HCT116 (cell line): ENCODE measurements around the gene COMMD1. TPM values are rescaled to one million over a fixed set of nuclear protein-coding genes. Genes with fewer than 3 reads are reported as not detected.

Experiments used
- ATAC-seq: fragments of 200-7000 bp; cut with Tn5 transposase; 2 replicates; pipeline ENCODE4 v1.9.1; 2020; ENCODE audit warnings: mild to moderate bottlenecking, moderate library complexity
- BruUV-seq: library from RNA; stranded (reverse); fragments of 400-500 nt; replicated peaks from 2 replicates; lab custom pipeline; 2021; lab: Mats Ljungman, UMichigan
- CTCF ChIA-PET: fragments of 300-600 bp; sonication (Branson Sonifier 250); formaldehyde crosslinking; loops from one replicate; lab custom pipeline; 2021; ENCODE audit warnings: antibody characterized with exemption; lab: Charles Lee
- POLR2A ChIA-PET: fragments of 300-600, 350-600 bp; sonication (Branson Sonifier 250); formaldehyde crosslinking; loops from one replicate; lab custom pipeline; 2021; ENCODE audit warnings: antibody characterized with exemption; lab: Charles Lee
- RAD21 ChIA-PET, 2 experiments: fragments of 300-600 bp; sonication (Branson Sonifier 250); formaldehyde crosslinking; loops; one replicate each; lab custom pipeline; 2023; ENCODE audit warnings: low total read pairs in 2 of 2; ENCODE audit not compliant: uncharacterized antibody in 2 of 2, unreplicated experiment in 2 of 2, low non-redundant PET in 1 of 2; lab: Charles Lee
- DNase-seq: peaks from one replicate; pipeline ENCODE4 v3.0.0-alpha.2; 2010; ENCODE audit warnings: low read depth, low spot score
- H2AFZ ChIP-seq: fragments of 200-600 bp; shearing (Covaris generic), sonication (generic); 2 replicates; pipeline ENCODE4 v1.6.1; 2017; ENCODE audit warnings: low read depth, mixed run types, mixed read lengths, antibody characterized with exemption, low read length; ENCODE audit not compliant: poor library complexity, severe bottlenecking
- H3K27ac ChIP-seq: 2 replicates; pipeline ENCODE4 v1.5.1; 2012; ENCODE audit warnings: low read depth, low read length
- H3K27me3 ChIP-seq: fragments of 200-600 bp; sonication (generic); 2 replicates; pipeline ENCODE4 v1.6.1; 2016; ENCODE audit warnings: mixed run types, low read length, mixed read lengths; ENCODE audit not compliant: insufficient read depth
- H3K36me3 ChIP-seq, 2 experiments: fragments of 200-500 bp in 1 of 2; fragments of 200-600 bp in 1 of 2; sonication (Bioruptor generic) in 1 of 2; sonication (generic) in 1 of 2; 2 replicates each; pipeline versions ENCODE4 v1.5.1 to v1.6.1; 2014 to 2016; ENCODE audit warnings: low read length in 2 of 2, inconsistent platforms in 1 of 2, mixed read lengths in 1 of 2, mixed run types in 1 of 2; ENCODE audit not compliant: insufficient read depth in 2 of 2, control insufficient read depth in 1 of 2
- H3K4me1 ChIP-seq, 2 experiments: fragments of 200-600 bp in 1 of 2; sonication (generic) in 1 of 2; 2 replicates each; pipeline versions ENCODE4 v1.5.1 to v1.6.1; 2012 to 2017; ENCODE audit warnings: low read length in 2 of 2, inconsistent platforms in 1 of 2, mild to moderate bottlenecking in 1 of 2, mixed read lengths in 1 of 2, mixed run types in 1 of 2, moderate library complexity in 1 of 2; ENCODE audit not compliant: insufficient read depth in 2 of 2, control insufficient read depth in 1 of 2
- H3K4me2 ChIP-seq: fragments of 200-600 bp; sonication (generic); 2 replicates; pipeline ENCODE4 v1.6.1; 2017; ENCODE audit warnings: mixed run types, low read length, mixed read lengths
- H3K4me3 ChIP-seq, 2 experiments: fragments of 200-600 bp in 1 of 2; sonication (generic) in 1 of 2; replicated peaks in 1 of 2; 2 replicates each; pipeline ENCODE4 v1.5.1; 2011 to 2016; ENCODE audit warnings: low read length in 2 of 2, control low read depth in 1 of 2, low read depth in 1 of 2, mild to moderate bottlenecking in 1 of 2, mixed read lengths in 1 of 2, mixed run types in 1 of 2
- H3K79me2 ChIP-seq: fragments of 200-600 bp; sonication (generic); 2 replicates; pipeline ENCODE4 v1.6.1; 2017; ENCODE audit warnings: mild to moderate bottlenecking, mixed run types, low read length, moderate library complexity, mixed read lengths; ENCODE audit not compliant: insufficient read depth
- H3K9ac ChIP-seq: fragments of 200-600 bp; sonication (generic); 2 replicates; pipeline ENCODE4 v1.6.1; 2016; ENCODE audit warnings: low read length, mixed read lengths
- H3K9me2 ChIP-seq: fragments of 200-600 bp; sonication (generic), shearing (Covaris generic); 2 replicates; pipeline ENCODE4 v1.6.1; 2017; ENCODE audit warnings: mixed run types, mild to moderate bottlenecking, moderate library complexity; ENCODE audit not compliant: insufficient read depth
- H3K9me3 ChIP-seq, 2 experiments: fragments of 200-500 bp in 1 of 2; fragments of 200-600 bp in 1 of 2; sonication (Bioruptor generic) in 1 of 2; sonication (generic) in 1 of 2; 2 replicates each; pipeline ENCODE4 v1.6.1; 2014 to 2017; ENCODE audit warnings: low read length in 2 of 2, mixed read lengths in 2 of 2, inconsistent platforms in 1 of 2, low read depth in 1 of 2, mild to moderate bottlenecking in 1 of 2, mixed run types in 1 of 2, moderate library complexity in 1 of 2; ENCODE audit not compliant: control insufficient read depth in 1 of 2, insufficient read depth in 1 of 2
- H4K20me1 ChIP-seq: fragments of 200-600 bp; sonication (generic), shearing (Covaris generic); 2 replicates; pipeline ENCODE4 v1.6.1; 2017; ENCODE audit warnings: mixed run types, mild to moderate bottlenecking, moderate library complexity; ENCODE audit not compliant: insufficient read depth
- ATF3 ChIP-seq: IDR thresholded peaks from 2 replicates; pipeline ENCODE4 v1.6.1; 2012
- CBX3 ChIP-seq: IDR thresholded peaks from 2 replicates; pipeline ENCODE4 v1.6.1; 2012; ENCODE audit warnings: low read depth
- CEBPB ChIP-seq: IDR thresholded peaks from 2 replicates; pipeline ENCODE4 v1.6.1; 2012; ENCODE audit warnings: low read depth
- EGR1 ChIP-seq: IDR thresholded peaks from 2 replicates; pipeline ENCODE4 v1.6.1; 2012; ENCODE audit warnings: low read depth
- EZH2phosphoT487 ChIP-seq: fragments of 200-600 bp; IDR thresholded peaks from 2 replicates; pipeline ENCODE4 v1.6.1; 2018; ENCODE audit warnings: antibody characterized with exemption, borderline replicate concordance
- JUND ChIP-seq: IDR thresholded peaks from 2 replicates; pipeline ENCODE4 v1.6.1; 2012
- POLR2AphosphoS5 ChIP-seq: IDR thresholded peaks from 2 replicates; pipeline ENCODE4 v1.6.1; 2011; ENCODE audit warnings: mild to moderate bottlenecking, low read depth, low read length, moderate library complexity
- RAD21 ChIP-seq: IDR thresholded peaks from 2 replicates; pipeline ENCODE4 v1.6.1; 2012; ENCODE audit warnings: low read depth, mild to moderate bottlenecking
- SIN3A ChIP-seq: IDR thresholded peaks from 2 replicates; pipeline ENCODE4 v1.6.1; 2012; ENCODE audit warnings: low read depth
- SRF ChIP-seq: IDR thresholded peaks from 2 replicates; pipeline ENCODE4 v1.6.1; 2012; ENCODE audit warnings: low read depth
- TCF7L2 ChIP-seq: IDR thresholded peaks from 2 replicates; pipeline ENCODE4 v1.7.0; 2011; ENCODE audit warnings: borderline replicate concordance, inconsistent platforms; ENCODE audit not compliant: insufficient read depth, insufficient read length; ENCODE audit errors: extremely low read depth
- YY1 ChIP-seq: IDR thresholded peaks from 2 replicates; pipeline ENCODE4 v1.6.1; 2011; ENCODE audit warnings: low read length, low read depth, moderate library complexity, mild to moderate bottlenecking; ENCODE audit not compliant: insufficient replicate concordance; ENCODE audit errors: extremely low read depth
- ZFX ChIP-seq: fragments of 450-650 bp; IDR thresholded peaks from 2 replicates; pipeline ENCODE4 v1.6.1; 2017
- ZNF274 ChIP-seq: fragments of 200-500 bp; sonication (Bioruptor generic); IDR thresholded peaks from 2 replicates; pipeline ENCODE4 v1.6.1; 2014; ENCODE audit warnings: mild to moderate bottlenecking, low read depth, low read length, inconsistent platforms
- intact Hi-C: fragments of 100-400 bp; cut with micrococcal nuclease; formaldehyde crosslinking; loops from 2 replicates; pipeline ENCODE4 v1.10.0; 2022
- total RNA-seq: library from RNA; stranded (reverse); gene quantifications from one replicate; pipeline ENCODE4 v1.2.1, GENCODE V29; 2021; ENCODE audit not compliant: unreplicated experiment

The COMMD1 gene
- total RNA-seq, 1 experiment from 2014 or later = 16.1 TPM

GRCh38 chr2:61961231-61961901, 55.9 kb downstream of the COMMD1 start:
- RAD21 ChIA-PET = no interaction called here
- Histone ChIP-seq H3K9me3 (no peaks in the 10 kb centered on the region; a peak in 1 of 4 replicates), H3K4me2 (no peak overlapping the region), H3K79me2 (no peaks in the 10 kb centered on the region), H3K27ac (no peak overlapping the region), H3K4me3 (no peak overlapping the region), H4K20me1 (no peaks in the 10 kb centered on the region), H3K4me1 (peaks cover 0 to 8% of the 10 kb centered on the region in 2 experiments; a peak in 1 of 4 replicates), H3K9ac (no peak overlapping the region), H3K36me3 (no peaks in the 10 kb centered on the region), H3K27me3 (no peaks in the 10 kb centered on the region), H2AFZ (no peak overlapping the region), H3K9me2 (no peaks in the 10 kb centered on the region)
- POLR2A ChIA-PET = no interaction called here
- ATAC-seq (no peak), DNase-seq (no peak)
- intact Hi-C loops = no loop called here
- TF ChIP-seq ATF3 (no peak), SIN3A (no peak)
- CTCF ChIA-PET = no interaction called here
- no TSS peak for BruUV-seq

GRCh38 chr2:61962095-61962984, 56.9 kb downstream of the COMMD1 start:
- Histone ChIP-seq H3K4me1 (peaks cover 0 to 8% of the 10 kb centered on the region in 2 experiments; a peak in 1 of 4 replicates), H3K9ac (no peak overlapping the region), H3K27ac (no peak overlapping the region), H3K4me3 (no peak overlapping the region), H3K27me3 (no peaks in the 10 kb centered on the region), H3K9me2 (no peaks in the 10 kb centered on the region), H3K4me2 (no peak overlapping the region), H4K20me1 (no peaks in the 10 kb centered on the region), H3K79me2 (no peaks in the 10 kb centered on the region), H3K9me3 (no peaks in the 10 kb centered on the region; a peak in 1 of 4 replicates), H2AFZ (no peak overlapping the region), H3K36me3 (no peaks in the 10 kb centered on the region)
- BruUV-seq = no TSS peak
- DNase-seq = no peak
- CTCF ChIA-PET = no interaction called here
- RAD21 ChIA-PET = no interaction called here
- TF ChIP-seq RAD21 (no peak), JUND (no peak), YY1 (no peak), CBX3 (no peak), EGR1 (no peak), CEBPB (no peak), ATF3 (no peak), ZNF274 (no peak), EZH2phosphoT487 (no peak), POLR2AphosphoS5 (no peak), ZFX (no peak), TCF7L2 (no peak), SIN3A (no peak), SRF (no peak)
- intact Hi-C loops = no loop called here
- POLR2A ChIA-PET = no interaction called here
- ATAC-seq = no peak
